DOHH2 (cell line): ENCODE data around the gene SEC16A.

ENCODE experiments used
- CTCF ChIP-seq: fragments of 200-600 bp; sonication (generic); IDR thresholded peaks from one replicate; pipeline ENCODE4 v1.5.1; 2014; ENCODE audit warnings: antibody characterized with exemption, mild to moderate bottlenecking, low read depth, low read length; ENCODE audit not compliant: poor library complexity, severe bottlenecking
- EZH2phosphoT487 ChIP-seq: fragments of 200-600 bp; sonication (generic); IDR thresholded peaks from 2 replicates; pipeline ENCODE4 v1.6.1; 2017; ENCODE audit warnings: borderline replicate concordance, mild to moderate bottlenecking, antibody characterized with exemption, low read length, moderate library complexity, mixed read lengths

DNA sequence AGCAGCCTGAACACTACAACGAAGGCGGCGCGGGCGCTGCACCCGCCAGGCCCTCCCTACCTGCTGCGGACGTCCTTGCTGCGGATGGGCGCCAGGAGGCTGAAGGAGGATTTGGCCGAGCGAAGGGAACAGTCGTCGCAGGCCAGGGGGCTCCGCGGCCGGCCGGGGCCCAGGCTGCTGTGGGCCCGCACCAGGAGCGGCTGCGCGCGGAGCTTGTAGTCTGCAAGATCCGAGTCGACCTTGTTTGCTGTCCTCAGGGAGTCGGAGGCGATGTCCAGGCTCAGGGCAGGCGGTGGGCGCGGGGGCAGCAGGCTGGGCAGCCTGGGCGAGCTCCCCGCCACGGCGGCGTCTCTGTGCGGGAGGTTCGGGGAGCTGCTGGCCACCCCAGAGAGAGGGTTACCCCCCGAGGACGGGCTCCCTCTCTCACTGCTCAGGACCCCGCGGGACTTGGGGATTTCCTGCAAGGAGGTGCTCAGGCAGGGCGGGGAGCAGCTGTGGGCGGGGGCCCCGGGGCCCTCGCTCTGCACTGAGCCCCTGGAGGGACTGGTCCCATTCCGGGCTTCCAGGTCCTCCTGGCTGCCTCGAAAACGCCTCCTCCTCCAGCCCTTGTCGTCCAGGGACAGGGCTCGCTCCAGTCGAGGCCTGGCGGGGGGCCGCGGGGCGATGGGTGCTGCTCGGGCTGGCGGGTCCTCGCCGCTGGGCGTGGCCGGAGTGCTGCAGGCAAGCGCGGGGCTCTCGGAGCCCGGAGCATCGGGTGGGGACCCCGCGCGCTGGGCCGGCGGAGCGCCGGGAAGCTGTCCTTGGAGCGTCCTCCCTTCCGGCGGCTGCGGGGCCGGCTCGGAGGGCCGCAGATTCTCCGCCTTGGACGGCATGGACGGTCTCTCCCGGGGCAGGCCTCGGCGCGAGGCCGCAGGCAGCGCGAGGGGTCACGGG, 44.0 kb downstream of the SEC16A start:
- TF ChIP-seq CTCF (no peak), EZH2phosphoT487 (no peak)
